Stimulated activated CD4-positive, alpha-beta T cell treated with anti-CD3 and anti-CD28 coated beads, Interleukin-1b, Interleukin-23, amount 100 ng/mL, for 24 hours (primary cell): ENCODE results near the gene ACSS3.

ENCODE experiments used
- DNase-seq, 4 experiments: peaks; one replicate each; pipeline ENCODE4 v3.0.0-alpha.2; 2020; ENCODE audit warnings: low read depth in 4 of 4, low spot score in 1 of 4

ACSS3 gene

DNA sequence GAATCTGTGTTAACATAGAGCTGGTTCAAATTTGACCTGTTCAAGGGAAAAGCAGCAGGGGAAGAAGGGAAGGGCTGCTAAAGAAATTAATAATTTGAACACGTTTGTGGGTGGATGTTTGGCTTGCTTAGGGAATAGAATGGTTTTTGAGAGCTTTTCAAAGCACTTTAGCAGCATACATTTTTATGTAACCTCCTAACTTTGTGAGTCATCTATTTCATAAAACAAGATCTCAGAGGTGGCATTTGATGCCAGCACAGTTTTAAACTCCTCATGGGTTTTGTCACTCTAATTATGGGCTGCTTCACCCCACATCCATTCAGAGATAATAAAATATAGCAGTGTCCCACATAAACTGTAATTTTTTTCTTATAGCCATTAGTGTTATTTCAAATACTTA is 143.8 kb downstream of the ACSS3 start:
- no peak for DNase-seq

DNA sequence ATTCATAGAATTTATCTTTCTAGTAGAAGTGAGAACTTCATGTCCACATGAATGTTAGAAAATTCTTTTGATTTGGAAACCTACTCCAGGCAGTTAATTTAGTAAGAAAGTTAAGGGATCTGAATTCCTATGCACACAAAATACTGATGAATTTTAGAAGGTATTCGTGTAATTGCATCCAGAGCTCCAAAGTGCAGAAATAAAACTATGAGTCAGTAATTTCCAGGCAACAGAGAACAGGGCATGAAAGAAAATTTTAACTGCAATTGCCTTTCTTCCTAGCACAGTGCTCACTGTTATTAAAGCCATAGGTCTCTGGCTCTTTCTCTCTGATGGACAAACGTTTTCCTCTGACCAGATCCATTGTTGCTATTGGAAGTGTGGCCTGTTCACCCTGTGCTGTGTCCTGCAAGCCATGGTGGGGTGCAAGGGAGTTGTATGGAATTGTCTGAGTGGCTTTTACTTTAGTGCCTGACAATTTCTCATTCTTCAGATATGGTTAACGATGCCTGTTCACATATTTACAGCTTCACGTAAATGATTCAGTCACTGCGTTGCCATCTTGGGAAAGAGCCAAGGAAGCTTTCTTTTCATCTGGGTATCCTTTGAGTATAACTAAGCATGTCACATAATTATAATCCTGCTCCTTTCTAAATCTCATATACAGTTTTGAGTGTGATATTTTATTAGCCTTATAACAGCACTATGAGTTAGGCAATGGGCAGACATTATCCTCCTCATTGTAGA is 145.1 kb downstream of the ACSS3 start:
- no peak for DNase-seq

DNA sequence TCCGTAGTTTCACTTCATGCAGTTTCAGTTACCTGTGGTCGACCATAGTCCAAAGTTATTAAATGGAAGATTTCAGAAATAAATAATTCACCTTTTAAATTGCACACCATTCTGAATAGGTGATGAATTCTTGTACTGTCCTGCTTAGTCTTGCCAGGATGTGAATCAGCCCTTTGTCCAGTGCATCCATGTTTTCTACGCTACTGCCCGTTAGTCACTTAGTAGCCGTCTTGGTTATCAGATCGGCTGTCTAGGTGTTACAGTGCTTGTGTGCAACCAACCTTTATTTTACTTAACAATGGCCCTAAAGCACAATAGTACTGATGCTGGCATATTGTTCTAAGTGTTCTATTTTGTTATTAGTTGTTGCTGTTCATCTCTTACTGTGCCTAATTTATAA is 146.7 kb downstream of the ACSS3 start:
- DNase-seq = no peak

DNA sequence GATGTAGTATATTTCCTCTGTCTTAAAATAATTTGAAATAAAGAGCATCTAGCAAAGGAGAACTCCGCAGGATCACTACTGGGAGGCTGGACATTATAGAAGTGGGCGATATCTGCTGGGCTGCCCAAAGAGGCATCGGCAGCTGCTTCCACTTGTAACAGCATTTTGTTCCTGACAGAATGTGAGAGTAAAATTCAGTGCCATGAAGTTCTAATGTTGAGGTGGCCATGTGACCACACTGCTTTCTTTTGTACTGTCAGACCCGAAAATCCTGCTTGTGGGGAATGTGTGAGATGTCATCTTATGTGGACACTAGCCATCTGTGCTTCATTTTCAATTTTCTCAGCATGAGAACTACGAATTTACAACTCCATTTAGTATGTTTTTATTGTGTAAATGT is 151.9 kb downstream of the ACSS3 start:
- no peak for DNase-seq

DNA sequence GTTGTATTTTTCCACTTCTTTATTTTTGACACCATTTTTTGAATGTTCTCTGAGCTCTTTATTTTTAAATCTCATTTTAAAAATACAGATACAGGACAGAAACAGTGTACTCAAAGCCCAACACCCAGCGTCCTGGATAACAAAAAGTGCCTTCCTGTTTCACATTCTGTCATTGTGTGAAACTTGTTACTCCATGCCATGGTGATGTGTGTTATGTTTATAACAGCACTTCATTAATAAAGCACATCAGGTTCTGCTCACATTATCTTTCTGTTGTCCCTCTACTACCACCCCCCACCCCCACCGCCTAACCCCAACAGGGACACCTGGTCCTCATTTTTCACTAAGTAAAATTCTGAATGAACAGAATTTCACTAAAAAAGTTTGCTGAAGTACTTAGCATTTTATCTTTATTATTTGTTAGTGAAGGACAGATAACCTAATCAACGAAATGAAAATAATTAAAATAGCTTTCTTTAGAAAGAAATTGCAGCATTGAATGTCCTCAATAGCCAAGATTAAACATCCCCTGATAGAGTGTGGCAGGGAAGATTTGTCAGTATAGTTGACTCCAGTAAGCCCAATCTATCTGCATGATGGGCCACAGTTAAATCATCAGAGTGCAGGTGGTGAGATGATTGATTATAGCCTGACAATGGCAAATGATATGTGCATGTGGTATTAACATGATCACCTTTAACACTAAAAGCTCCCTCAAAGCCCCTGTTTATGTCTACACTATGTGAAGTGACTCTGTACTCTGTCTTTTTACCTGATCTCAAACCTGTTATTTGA is 153.9 kb downstream of the ACSS3 start:
- DNase-seq = no peak

DNA sequence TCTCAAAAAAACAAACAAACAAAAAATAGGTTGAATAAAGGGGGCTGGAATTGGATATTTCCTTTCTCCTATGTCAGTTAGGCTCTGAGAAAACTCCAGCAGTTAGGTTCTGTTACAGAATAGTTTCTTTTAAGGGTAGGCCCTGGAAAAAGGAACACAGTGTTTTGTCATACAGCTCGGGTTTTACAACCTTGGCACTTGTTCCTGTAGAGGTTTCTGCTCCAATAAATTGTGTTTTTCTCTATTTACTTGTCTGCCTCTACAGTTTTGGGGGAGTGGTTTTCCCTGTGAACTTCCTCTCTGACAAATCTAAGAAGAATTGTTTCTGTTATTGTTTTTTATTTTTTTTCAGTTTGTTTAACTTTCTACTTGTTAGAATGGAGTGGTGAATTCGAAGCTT is 167.6 kb downstream of the ACSS3 start:
- no peak for DNase-seq

DNA sequence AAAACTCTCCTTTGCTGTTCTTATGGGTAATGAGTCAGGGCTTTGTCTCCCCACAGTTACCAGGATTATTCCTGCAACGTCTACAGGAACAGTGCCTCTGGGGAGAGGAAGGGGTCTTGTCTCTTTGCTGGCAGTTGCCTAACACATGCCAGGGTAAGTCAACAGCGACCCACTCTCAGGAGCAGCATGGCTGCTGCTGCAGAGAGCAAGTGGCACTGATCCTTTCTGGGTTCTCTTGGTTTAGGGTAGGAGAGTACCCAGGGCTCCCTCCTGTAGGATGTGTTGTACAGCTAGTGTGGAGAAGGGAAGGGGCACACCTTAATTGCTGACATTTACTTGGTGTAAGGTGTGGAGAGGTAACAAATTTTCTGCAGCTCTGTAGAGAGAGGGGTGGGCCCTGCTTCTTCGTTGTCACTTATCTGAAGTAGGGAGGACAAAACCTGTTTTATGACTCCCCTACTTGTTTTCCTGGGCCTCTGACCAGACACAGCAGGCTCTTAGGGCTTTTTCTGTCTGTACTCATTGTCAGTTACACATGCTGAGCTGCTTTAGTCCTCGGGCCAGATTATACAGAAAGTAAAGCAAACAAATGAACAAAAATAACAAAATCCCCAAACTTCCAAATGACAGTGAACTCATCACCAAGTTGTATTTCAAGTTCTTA is 168.2 kb downstream of the ACSS3 start:
- no peak for DNase-seq

DNA sequence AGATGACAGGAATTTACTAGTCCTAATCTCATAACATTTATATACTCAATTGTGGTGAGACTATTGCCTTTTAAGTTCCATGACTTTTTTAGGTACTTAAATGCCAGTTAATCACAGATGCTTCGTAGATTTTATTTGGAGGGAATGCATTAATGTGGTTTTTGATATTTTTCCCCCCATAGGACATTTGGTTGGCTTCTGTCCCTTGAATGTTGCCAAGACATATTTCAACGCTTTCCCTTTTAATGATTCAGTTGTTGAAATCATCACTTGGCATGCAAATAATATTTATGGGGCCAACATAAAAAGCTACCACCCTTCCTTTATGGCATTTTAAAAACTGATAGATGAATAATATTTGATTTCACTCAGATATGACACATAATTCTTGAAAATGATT is 172.1 kb downstream of the ACSS3 start:
- DNase-seq = no peak

DNA sequence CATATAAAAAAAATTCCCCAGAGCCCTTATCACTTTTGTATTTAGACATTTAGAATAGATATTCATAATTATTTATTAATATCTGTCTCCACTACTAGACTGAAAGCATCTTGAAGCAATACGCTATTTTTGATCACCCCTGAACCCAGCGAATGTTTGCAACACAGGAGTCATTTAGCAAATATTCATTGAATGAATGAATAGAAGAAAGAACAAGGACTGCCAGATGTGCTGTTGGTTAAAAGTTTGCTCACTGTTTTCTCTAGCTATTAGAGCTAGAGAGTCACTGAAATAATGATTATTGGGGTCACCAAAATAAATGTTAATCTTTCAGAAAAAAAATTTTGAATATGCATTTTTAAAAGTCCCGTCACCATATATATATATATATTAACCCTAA is 174.3 kb downstream of the ACSS3 start:
- DNase-seq = no peak

DNA sequence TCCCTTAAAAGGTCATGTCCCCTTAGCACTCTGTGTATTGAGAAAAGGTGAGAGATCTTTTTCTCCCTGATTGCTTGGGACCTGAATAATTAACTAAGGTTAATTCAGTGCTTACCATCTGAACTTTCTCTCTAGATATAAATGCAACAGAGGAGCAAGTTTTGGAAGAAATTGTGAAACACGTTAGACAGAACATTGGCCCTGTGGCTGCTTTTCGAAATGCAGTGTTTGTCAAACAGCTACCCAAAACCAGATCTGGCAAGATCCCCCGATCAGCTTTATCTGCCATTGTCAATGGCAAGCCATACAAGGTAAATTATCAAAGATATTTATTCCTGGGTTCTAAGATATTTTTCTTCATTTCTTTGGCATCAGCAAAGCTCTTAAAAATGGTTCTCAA is 175.5 kb downstream of the ACSS3 start:
- DNase-seq = no peak

DNA sequence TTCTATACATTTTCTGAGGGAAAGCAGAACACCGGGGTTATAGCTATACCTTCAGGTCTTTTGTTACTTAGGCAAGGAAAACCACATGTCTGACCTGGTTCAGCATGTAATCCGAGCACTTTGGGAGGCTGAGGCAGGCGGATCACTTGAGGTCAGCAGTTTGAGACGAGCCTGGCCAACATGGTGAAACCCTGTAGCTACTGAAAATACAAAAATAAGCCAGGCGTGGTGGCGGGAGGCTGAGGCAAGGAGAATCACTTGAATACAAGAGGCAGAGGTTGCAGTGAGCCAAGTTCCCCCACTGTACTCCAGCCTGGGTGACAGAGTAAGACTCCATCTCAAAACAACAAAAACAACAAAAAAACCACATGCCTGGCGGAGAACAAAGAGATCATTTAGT is 177.6 kb downstream of the ACSS3 start:
- no peak for DNase-seq

DNA sequence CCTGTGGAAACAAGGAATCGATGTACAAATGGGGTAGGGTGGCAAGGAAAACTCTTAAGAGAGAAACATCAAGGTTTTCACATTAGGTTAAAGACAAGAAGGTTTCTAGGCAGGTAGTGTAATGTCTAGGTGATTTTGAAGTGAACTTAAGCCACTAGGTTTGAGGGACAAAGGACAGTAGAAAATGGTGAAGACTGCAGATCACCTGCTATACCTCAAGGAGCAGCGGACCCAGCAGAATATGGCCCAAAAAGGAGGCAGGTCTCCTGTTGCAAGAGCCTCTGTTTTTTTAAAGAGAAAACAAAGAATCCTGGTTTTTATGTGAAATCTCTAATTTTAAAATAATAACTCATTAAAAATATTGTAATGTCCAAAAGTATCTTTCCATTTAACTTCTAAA is 178.1 kb downstream of the ACSS3 start:
- no peak for DNase-seq

DNA sequence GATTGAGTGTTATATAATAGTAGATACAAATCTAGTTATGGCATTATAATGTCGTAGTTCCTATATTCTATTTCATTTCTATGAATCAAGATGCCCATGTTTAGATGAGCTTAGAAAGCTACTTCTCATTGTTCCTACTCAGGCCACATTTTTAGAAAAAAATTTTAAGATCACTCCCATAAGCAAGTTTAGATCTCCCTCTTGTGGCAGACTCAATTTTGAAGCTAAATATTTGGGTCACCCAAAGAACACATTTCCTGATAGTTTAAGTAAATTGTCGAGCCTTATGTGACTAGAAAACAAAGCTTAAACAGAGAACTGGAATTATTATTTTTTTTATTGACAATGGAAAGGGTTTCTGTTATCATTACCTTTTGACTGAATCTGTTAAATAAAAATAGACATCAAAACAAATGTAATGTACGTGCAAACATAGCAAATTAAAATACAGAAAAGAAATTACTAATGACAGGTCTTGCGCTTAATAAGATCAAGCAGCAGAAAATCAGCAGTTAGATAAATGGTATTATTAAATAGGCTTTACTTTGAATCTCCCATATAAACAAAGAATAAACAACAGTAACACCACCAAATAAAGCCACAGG is 180.2 kb downstream of the ACSS3 start:
- no peak for DNase-seq

DNA sequence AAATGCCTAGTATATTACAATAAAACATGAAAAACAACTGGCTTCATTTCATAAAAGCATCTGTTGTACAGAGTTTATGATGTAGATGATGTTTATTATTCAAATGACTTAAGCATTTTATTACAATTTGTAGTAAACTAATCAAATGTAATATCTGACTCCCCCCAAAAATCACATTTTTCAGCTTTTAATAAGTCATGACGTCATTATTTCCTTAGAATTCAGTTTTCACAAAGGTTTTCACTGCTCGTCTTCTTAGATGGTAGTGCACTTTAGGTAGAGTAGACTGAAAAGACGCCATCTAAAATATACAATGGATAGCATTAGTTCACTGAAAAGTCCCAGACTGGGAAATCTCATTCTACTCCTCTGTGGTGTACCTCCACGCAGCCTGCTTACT is 181.5 kb downstream of the ACSS3 start:
- no peak for DNase-seq

DNA sequence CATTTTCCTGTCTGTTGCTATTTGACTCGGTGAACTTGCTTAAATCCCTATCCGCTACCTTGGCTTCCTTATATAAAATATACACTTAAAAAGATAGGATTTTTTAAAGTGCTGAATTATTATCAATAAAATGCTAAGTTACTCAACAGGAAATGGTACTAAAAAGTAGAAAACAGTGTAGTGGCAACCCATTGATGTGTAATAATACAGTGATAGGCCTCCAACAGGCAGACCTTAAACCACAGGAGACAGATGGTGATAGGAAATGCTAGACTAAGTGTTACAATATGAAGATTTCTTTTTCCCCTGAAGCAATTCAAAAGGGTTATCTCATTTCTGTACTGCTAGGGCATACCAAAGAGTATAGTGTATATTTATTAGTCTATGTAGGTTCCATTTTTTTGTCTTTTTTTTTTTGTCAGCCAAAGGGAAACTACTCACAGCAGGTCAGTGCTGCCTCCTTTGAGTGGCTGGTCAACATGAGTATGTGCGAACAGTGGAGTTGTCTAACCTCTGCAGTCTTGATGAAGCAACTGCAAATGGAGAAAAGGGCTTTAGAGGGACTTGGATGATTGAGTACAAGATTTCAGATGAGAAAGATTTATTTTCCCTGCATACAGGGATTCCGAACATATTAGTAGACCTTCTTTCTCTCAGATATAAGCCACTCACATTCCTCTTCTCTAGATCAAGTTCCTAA is 183.8 kb downstream of the ACSS3 start:
- no peak for DNase-seq

DNA sequence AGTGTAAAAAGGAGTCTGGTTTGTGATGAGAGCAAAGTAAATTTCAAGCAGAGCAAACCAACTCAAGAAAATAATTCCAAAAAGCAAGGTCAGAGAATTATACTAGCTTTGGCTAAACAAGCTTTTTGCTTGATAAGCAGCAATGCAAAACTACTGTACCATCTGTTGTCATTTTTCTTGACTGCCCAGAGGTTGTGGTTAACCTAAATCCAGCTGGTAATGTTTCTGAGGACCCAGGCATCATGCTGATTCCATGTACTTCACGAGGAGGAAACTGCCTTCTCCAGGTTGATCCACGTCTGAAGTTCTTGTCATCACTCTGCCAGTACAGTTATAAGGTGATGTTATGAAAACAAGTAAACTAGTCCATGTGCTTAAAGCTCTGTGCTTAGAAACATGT is 185.2 kb downstream of the ACSS3 start:
- no peak for DNase-seq

DNA sequence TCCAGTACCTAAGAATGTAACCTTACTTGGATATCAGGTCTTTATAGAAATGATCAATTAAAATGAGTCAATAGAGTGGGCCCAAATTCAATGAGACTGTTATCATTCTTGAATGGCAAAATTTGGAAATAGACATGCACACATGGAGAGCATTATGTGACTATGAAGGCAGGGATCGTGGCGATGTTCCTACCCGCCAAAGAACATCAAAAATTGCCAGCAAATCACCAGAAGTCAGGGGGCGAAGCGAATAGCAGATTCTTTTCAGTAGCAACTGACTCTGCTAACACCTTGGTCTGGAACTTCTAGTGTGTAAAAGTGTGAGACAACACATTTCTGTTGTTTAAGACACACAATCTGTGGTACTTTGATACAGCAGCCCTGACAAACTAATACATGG is 192.5 kb downstream of the ACSS3 start:
- no peak for DNase-seq

DNA sequence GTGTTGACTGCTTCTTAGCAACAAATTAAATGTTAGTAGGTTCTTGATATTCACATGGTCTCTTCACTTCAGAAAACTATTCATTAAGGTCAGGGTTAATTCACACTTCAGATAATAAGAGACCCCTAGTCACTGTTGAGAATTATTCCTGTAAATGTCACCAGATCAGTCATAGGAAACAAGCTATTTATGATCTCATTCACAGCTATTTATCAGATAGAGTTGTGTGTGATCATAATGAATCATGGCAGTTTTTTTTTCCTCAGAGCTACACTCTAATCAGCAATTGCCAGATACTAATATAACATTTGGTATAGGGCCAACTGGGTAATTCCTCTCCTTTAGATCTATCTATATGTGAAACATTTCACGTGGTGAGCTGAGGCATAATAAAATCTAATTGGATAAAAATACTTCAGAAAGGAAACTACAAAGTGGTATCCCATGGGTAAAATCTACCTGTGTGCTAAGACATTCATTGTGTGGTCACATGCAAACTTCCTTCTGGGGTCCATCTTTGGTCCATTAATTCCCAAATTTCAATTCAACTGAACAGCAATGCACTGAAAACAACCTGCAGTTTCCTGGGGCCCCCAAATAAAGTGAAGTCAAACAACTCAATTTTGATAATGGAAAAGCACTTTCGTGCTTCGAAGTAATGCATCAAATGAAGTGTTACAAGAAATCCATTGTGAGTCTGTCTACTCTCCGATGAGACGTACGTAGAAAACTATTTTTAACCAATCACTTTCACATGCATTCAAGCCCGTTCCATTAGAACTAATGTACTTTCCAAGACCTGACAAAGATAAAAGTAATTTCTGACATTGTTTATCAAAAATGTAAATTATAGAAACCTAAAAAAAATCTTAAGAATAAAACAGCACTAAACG is 197.0 kb downstream of the ACSS3 start:
- DNase-seq = no peak

DNA sequence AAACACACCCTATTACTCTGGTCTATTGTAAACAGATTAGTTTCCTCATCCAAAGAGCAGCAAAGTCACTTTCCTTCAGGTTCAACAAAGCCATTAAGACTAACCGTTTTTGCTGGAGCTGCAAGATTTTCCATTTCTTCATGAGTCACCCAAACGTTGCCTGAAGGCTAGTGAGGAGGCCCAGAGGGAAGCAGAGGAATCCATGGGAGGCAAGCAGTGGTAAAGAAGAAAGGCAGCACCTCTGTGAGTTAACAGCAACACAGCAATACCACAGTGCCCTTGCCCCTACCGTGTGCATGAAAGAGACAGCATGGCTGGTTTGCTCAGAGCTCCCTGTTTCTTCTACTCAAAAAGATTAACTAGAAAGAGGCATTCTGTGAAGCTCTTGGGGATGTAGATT is 206.3 kb downstream of the ACSS3 start:
- DNase-seq = no peak

DNA sequence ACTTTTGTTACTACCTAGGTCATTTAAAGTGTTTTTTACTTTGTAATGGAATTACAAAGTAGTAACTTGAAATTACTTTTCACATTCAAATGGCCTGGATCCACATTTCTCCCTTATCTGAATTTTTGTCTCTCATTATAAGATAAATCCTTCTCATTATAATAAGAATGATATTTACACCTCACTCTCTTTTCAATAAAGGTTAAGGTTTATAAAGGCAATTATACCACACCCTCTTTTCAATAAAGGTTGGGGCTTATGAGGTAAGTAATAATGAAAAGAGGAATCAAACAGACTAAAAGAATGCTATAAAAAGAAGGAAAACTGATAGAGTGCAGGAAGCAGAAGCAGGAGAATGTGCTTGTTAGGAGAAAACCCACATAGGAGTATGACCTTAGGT is 210.8 kb downstream of the ACSS3 start:
- DNase-seq = no peak
